GM21619 (cell line): ENCODE data around the gene CDKAL1.

Experiments used
- ATAC-seq: cut with Tn5 transposase; IDR thresholded peaks from one replicate; pipeline ENCODE4 v1.9.1; 2021; ENCODE audit not compliant: unreplicated experiment

CDKAL1 gene

DNA sequence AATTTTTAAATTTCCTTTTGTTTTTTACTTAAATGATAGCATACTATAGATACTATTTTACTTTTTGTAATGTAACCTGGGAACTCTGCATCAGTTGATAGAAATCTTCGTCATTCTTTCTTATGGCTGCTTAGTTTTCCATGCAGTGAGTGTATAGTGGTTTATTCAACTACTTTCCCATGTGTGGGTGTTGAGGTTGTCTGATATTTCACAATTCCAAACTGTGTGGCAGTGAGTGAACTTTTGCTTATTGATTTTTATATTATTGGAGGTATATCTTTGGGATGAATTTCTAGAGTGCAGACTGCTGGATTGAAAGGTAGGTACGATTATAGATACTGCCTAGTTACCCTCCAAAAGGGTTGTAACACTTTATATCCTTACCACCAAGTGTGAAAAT lies 136.5 kb downstream of the CDKAL1 start:
- no peak for ATAC-seq

DNA sequence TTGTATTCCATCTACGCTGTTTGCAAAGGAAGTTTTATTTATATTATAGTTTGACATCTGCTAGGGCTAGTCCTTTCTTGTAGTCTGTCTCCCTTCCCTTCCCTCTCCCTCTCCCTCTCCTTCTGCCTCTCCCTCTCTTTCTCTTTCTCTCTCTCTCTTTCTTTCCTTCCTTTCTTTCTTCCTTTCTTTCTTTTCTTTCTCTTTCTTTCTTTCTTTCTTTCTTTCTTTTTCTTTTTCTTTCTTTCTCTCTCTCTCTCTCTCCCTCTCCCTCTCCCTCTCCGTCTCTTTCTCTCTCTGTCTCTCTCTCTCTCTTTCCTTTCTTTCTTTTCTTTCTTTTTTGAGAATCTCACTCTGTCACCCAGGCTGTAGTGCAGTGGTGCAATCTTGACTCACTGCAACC lies 137.8 kb downstream of the CDKAL1 start:
- ATAC-seq = no peak

DNA sequence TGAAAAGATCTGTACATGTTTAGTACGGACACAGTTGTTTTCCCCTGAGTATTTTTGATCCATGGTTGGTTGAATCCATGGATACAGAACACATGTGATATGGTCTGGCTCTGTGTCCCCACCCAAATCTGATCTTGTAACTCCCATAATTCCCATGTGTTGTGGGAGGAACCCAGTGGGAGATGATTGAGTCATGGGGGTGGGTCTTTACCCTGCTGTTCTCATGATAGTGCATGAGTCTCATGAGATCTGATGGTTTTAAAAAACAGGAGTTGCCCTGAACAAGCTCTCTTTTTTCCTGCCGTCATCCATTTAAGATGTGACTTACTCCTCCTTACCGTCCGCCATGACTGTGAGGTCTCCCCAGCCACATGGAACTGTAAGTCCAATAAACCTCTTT lies 139.2 kb downstream of the CDKAL1 start:
- ATAC-seq = no peak

DNA sequence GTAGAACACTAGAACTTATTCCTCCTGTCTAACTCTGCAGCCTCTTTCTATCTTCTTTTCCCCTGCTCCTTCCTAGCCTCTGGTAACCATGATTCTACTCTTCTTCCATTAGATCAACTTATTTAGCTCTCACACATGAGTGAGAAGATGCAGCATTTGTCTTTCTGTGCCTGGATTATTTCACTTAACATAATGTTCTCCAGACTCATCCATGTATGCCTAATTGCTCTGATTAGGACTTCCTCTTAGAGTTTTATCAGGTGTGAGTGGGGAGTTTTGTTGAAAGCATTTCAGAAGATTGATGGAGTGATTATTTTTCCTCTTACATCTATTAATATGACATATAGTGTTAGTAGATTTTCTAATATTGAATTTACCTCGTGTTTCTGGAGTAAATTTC lies 140.4 kb downstream of the CDKAL1 start:
- ATAC-seq = no peak

DNA sequence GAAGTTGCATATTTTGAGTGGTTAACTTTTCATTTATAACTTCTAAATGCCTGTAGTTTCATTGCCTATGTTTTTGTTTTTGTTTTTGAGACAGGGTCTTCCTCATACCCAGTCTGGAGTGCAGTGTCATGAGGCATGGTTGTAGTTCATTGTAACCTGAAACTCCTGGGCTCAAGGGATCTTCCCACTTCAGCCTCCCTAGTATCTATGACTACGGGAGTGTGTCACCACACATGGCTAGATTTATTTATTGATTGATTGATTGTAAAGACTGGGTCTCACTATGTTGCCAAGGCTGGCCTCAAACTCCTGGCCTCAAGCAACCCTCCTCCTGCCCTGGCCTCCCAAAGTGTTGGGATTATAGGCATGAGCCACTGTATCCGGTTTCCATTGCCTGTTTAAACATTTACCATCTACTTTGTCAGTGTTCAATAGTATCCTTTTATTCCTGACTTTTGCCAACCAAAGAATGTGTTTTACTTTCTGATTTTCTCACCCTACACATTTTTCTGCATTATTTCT lies 144.6 kb downstream of the CDKAL1 start:
- ATAC-seq = no peak

DNA sequence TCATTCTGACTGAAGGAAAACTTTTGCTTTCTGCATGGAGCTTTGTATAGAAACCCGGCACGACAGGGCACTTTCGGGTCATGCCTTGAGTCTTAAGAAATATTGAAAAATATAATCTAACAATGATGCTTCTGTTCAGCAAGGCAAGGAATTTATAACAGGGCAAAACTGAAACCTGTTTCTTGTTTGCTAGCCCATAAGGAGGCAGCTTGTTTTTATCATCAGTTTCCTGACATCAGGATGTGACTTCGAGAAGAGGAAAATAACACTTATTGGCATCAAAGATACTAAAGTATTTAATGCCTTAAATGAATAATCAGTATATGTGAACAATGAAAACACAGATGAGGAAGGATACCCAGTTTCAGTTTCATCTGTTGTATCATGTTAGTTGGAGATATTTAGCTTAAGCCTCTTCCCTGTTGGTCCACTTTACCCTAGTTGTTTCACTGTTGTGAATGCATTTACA lies 146.5 kb downstream of the CDKAL1 start:
- ATAC-seq = peak; percentile 85

DNA sequence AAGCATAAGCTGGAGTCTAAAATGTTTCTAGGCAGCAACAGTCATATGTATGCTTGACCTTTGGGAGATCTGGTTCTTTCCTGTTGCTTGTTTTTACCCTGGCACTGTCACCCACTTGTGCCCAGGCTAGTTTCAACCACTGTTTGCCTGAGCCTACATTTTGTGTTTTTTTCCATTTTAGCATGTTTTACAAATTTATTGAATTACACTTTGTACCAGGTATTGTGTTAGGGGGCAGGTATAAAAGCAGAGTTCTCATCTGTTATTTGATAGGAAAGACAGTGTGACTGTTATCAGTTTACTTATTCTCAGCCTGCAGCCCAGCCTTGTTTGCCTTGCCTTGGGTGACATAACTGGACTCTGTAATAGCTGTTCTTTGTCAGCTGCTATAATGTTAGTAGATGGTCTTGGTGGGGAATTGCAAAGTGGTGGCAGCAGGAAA lies 147.0 kb downstream of the CDKAL1 start:
- no peak for ATAC-seq

DNA sequence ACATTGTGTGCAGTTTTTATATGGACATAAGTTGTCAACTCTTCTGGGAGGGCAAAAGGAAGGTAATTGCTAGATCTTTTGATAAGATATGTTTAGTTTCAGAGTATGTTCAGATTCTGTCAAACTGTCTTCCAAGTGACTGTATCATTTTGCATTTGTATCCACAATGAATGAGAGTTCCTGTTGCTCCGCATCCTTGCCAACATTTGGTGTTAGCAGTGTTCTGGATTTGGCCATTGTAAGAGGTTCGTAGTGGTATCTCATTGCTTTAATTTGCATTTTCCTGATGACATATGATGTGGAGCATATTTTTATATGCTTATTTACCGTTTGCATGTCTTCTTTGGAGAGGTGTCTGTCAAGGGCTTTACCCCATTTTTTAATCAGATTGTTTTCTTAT lies 150.2 kb downstream of the CDKAL1 start:
- ATAC-seq = no peak

DNA sequence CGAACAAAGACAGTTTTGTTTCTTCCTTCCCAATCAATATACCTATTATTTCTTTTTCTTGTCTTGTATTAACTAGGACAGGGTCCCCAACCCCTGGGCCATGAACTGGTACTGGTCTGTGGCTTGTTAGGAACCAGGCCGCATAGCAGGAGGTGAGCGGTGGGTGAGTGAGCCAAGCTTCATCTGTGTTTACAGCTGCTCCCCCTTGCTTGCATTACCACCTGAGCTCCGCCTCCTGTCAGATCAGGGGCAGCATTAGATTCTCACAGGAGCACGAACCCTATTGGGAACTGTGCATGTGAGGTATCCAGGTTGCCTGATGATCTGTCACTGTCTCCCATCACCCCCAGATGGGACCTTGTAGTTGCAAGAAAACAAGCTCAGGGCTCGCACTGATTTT lies 151.9 kb downstream of the CDKAL1 start:
- ATAC-seq = no peak

DNA sequence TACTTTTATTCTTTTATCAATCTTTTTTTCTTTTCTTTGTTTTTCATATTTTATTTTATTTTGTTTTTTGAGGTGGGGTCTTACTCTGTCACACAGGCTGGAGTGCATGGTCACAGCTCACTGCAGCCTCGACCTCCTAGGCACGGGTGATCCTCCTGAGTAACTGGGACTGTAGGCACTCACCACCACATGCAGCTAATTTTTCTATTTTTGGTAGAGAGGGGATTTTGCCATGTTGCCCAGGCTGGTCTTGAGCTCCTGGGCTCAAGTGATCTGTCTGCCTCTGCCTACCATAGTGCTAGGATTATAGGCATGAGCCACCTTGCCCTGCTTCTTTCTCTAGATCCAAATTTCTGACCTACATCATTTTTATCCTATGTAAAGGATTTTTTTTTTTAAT lies 153.2 kb downstream of the CDKAL1 start:
- no peak for ATAC-seq

DNA sequence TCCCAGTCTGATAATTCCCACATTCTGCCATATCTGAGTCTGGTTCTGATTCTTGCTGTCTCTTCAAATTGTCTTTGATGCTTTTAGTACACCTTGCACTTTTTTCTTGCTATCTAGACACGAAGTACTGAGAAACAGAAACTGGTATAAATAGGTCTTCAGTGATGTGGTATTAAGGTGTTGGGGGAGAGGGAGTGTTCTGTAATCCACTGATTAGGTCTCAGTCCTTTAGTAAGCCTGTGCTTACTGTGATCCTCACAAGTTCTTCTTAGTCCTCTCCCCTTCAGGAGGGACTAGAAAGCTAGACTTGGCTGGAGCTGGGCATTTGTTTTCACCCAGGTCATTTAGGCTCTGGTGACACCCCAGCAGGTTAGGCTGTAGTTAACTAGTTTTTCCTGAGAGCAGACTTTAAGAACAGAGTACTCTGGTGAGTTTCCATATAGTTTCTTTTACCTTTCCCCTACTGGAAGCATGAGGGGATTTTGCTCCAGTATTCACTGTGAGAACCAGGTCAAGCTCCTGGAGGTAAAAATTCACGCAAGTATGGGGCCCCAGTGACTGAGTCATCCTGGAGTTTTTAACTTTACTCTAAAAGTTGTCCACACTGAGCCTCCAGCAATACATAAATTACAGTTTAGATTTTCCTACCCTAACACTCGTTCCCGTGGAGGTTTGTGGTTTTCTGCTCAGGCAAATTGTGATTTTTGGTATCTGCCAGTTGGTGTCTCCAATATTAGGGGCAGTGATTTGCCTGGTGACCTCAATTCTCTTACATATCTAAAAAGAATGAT lies 154.6 kb downstream of the CDKAL1 start:
- ATAC-seq = peak; percentile 84

DNA sequence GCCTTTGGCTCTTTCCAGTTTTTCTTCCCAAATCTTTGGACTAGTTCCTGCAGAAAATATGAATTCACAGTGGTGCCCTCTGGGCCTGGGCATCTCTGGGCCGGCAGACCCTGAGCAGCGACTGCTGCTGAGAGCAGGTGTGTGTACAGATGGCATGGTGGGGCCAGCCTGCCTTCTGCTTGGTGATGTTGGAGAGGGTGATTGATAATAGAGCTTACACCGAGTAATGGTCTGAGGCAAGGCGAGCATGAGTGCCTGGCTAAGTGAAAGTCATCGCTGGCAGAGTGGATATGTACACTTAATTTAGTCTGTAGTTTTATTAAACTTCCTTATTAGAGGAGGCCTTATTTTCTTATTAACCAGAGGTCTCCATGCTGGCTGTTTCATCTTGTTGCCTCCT lies 156.9 kb downstream of the CDKAL1 start:
- no peak for ATAC-seq

DNA sequence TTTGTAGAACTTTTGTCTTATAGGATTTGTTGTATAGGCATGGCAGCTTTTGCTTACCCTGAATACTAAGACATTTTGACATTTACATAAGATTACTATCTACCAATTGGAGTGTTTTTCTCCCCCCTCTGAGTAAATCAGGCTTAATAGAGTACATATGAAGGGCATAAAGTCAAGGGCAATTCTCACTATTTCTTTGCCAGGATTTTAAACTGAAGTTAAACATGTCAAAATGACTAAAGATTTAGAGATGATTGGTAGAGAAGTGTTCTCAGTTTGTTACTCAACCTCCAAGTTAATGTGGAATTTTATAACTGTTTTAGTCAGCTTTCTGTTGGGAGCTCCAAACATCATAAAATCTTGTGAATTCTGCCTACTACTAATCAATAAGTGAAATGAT lies 157.8 kb downstream of the CDKAL1 start:
- no peak for ATAC-seq

DNA sequence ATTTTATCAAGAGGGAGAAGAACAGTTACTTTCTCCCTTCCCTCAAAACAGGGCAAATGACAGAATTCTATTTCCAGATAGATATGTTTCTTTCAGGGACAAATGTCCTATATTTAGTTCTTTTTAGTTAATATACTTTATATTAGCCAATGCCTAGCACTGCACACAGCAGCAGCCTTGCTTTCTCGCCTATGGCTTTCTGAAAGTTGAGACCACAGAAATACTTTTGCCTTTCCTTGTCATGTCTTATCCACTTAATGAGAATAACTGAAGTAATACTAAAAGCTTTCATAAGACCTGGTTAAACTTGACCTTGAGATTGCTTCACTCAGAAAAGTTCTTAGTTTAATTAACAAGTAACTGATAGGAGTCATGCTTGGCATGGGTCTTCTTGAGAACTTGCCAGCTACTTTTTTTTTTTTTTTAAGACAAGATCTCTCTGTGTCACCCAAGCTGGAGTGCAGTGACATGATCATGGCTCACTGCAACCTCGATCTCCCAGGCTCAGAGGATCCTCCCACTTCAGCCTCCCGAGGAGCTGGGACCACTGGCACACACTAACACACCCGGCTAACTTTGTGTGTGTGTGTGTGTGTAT lies 159.3 kb downstream of the CDKAL1 start:
- ATAC-seq = no peak

DNA sequence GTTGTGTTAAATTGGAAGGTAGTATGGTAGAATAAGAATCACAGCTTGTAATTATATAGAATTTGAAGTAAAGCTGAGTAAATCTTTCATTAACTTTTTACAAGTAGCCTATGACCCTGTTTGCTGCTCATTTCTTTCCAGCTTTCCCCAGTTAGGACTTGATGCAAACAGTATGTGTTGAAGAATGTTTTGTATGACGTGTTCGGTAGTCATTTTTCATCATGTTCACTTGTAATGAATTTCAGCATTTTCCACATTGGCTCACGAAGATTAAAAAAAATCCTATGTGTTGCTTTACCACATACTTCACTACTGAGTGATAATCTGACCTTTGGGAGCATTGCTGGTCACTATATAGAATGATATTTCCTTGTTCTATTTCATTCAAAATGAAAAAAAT lies 162.4 kb downstream of the CDKAL1 start:
- ATAC-seq = no peak

DNA sequence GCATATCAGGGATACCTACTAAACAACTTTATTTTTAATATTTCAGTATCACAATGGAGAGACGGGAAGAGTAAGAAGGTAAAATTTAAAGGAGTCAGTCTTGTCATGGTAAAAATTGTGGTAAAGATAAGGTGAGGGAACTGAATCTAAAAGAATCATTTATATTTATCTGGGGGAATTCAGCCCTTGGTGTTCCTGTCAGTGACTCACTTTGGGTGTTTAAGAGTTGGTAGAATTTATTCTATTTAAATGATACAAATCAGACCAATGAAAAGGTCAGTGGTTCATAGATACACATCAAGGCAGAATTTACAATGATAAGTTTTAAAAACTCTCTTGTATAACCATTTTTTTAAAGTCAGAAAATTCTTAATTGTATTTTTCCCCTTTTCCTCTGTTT lies 164.4 kb downstream of the CDKAL1 start:
- ATAC-seq = no peak

DNA sequence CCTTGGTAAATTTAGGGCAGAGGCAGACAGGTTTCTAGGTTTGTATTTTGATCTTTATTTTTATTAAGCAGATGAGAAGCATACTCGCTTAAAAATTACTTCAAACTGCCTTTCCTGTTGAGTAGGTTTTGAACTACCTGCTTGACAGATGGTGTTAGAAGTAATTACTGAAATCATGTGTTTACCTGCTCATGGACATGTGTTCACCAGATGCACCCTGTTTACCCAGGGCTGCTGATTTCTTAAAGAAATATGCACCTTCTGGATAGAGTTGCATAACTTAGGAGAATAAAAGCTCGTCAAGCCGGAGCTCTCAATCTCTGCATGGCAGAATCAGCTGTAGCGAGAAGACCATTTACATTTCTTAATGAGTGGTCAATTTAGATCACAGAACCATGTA lies 165.1 kb downstream of the CDKAL1 start:
- ATAC-seq = no peak

DNA sequence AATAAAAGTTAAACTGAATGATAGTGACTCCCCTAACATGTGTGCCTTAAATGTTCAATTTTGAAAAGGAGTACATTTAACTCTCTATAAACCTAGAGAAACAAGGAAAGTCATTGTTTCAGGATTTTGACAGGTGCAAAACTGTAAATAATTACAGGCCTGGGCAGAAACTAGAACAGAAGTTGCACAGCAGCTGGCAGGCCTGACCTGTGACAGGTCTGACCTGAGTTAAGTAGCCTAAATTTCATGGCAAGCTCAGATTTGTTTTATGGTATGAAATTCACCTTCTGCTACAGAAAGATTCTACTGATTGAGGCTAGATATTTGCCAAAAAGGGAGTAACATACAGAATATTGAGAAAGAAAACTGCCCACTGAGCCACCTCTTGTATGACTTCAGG lies 166.1 kb downstream of the CDKAL1 start:
- peak; percentile 51 for ATAC-seq

DNA sequence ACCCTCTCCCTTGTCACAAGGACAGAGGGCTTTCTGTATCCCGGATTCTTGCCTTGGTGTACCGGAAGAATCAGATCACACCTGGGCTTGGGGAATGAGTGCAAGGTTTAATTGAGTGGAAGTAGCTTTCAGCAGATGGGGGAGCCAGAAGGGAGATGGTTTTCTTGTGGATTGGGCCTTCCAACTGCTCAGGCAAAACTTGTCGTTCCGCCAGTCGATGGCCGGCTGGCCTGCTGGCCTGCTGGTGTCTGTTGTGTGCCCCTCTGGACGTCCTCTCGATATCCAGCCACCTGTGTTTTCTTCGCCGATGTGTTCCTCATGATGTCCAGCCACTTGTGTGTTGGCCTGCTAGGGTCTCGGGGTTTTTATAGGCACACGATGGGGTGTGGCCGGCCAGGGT lies 168.1 kb downstream of the CDKAL1 start:
- no peak for ATAC-seq

DNA sequence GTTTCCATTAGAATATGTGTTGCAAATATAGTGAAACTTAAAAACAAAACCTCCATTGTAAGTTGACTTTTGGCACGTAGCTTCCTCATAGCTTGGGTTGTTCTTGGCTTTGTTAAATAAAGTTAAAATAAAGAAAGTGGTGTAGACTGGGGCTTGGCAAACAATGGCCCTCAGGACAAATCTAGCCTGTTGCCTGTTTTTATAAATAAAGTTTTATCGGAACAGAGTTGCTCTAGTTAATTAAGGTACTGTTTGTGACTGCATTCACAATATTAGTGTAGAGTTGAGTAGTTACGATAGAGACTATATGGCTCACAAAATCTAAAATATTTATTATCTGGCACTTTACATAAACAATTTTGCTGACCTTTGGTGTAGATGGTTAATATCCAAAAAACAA lies 168.8 kb downstream of the CDKAL1 start:
- no peak for ATAC-seq

DNA sequence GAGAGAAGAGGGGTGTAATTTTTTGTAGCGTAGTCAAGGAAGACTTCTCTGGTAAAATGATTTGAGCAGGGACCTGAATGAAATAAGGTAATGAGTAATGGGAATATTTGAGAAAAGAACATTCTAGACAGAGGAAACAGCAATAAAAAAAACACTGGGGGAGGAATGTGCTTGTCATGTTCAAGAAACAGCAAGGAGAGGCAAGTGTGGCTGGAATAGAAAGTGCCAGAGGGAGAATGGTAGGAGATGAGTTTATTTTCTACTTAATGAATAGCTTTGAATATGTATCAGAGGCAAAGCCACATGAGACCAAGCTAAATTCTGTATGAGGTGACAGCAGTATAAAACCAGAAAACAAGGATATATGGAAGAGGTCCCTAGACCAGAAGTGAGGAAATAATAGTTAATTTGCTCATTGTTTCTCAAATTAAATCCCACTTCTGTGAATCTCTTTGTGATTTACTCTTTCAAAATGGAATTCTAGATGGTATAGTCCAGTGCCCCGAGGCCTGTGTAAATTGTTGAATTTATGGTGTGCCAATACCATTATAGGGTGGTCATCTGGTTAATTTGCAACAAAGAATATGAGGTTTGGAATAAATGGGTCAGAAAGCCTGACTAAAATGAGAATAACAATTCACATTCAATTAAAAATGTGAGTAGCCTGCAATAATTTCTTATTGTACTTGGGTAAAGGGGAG lies 170.2 kb downstream of the CDKAL1 start:
- no peak for ATAC-seq

DNA sequence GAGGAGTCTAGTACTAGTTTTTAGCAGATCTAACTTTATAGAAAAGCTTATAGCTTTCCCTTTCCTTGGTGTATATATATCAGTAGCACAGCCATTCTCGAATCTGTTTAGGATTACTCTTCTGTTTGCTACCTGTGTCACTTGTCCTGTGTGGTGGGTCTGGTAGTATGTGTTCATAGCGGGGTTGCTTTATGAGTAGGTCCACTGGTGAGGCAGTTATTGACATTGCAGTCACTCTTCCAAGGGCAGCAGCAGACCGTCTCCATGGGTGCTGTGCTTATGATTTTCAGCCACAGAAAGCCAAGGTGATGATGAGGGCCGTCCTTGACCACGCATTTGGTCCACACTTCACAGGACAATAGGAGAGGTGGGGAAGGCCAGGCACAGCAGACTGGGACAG lies 171.5 kb downstream of the CDKAL1 start:
- no peak for ATAC-seq
